NOMO-1 treated with dmso at 0.1 percent for 144 hours (cell line): ENCODE measurements around the gene NACAD.
"Not testable (repeated sequence)": the region's sequence is repeated elsewhere in the genome, so short reads cannot be mapped to it uniquely, and the experiment has no call there.

Experiments used
- DNase-seq: peaks from one replicate; lab custom pipeline; 2025; ENCODE audit not compliant: unreplicated experiment; lab: John Stamatoyannopoulos, UW

NACAD gene

DNA sequence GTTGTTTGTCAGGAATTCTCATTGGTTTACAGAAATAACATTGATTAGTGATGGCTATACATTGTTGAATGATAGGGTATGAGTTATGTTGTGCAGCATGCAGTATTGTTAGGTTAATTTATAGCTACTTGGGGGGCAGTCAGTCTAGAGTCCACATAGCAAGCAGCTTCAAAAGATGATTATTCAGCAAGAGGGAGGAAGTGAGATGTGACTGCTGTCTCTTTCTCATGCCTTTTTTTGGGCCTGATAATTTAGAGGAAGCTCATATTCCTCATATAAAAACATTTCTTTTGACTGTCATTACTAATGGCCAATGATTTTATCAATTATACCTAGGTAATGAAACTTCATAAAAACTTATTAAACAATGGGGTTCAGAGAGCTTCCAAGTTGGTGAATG lies 26.2 kb upstream of the NACAD start:
- no peak for DNase-seq

DNA sequence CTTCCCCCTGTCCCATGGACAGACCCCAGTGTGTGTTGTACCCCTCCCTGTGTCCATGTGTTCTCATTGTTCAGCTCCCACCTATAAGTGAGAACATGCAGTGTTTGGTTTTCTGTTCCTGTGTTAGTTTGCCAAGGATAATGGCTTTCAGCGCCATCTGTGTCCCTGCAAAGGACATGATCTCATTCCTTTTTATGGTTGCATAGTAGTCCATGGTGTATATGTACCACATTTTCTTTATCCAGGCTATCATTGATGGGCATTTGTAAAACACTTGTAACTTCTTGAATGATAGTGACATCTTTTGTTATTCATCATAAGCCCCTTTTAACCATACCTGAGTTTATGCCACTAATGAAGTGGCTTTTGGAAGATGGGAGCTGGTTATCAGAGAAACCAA lies 25.5 kb upstream of the NACAD start:
- not testable (repeated sequence) for DNase-seq

DNA sequence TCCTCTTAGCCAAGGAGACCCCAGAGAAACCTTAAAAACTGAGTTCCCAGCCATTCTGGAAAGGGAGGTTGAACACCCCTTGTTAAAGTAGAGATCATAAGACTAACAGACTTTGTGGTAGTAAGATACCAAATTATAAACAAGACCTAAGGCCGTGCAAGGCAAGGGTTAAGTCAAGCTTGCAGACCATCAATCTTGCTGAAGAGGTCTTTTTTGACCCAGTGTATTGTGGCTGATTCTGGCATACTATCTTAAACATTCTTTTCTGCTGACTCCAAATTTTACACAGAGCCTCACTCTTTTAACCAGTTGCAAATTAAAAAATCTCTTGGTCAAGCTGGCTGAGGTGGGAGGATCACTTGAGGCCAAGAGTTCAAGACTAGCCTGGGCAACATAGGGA lies 23.9 kb upstream of the NACAD start:
- DNase-seq, result no peak

DNA sequence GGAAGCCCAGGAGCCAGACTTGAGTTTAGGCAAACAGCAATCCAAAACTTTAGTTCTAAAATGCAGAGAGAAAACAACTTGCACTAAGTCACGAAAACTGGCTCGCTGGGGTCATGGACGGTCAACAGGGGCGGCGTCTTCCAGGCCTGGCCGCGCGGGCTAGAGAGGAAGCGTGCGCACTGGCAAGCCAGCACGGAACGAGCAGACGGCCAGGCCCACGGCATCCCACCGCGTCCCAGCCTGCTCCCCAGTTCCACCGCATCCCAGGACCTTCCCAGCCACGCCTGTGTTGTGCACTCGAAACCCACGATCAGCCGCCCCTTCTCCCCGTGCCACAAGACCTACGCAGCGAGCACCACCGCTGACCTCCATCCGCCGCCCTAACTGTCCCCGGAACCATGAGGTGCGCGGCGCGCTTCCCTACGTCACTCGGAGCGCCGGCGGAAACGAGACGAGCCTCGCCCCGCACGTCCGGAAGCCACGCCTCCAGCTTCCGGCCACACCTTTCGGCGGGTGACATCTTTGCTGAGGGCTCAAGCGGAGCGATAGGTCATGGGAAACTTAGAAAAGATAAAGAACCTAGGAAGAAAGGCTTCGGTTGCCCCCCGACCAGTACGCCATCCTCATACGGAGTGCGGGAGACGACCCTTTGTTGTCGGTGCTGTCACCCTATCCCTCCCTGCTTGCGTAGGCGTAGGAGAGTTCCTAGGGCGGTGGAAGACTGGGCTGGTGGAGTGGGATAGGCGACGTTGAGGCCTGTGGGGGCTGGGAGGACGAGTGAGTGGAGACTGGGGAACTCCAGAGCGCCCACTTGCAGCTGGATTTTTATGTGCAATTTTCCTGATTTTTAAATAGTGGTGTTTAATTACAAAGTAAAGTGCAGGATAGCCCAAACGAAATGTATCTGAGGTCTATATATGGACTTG lies 22.8 kb upstream of the NACAD start, which contains the start of gene TBRG4:
TBRG4 (minus strand) TSS at position 400 of the 926 bp plus-strand sequence. CDS start 2,460 bp downstream, outside the sequence.
- peak; percentile 93 for DNase-seq

DNA sequence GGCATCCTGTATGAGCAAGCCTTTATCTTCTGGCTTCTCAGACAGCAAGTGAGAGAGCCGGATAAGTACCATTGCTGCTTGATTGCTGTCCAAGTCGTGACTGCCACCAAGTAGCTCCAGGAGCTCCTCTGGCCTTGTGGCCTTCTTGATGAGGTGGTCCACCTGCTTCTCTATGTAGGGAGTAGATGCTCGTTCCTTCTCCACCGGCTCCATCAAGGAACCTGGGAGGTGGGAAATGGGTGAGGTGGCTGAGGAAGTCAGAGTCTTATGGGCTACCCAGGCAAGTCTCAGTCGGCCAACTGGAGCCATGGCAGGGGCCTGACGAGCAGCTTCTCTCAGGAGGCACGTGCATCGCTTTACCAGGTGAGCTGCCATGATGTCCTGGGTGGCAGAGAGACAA lies 20.1 kb upstream of the NACAD start:
- DNase-seq, result no peak

DNA sequence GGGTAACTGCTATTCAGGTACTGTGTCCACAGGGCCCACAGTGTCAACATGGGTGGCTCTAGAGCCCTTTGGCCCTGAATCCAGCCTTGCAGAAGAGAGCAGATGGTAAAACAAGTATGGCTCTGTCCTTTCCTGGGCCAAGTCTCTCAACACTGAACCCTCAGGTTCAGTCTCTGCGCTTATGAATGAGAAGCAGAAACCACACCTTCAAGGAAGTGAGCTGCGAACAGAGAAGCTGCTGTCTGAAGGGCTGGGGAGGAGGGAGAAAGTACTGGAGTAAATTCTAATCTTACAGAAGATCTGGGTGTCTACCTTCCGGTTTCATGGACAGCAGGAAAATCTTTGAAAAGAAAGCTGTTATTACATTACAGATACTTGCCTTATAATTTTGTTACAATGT lies 18.6 kb upstream of the NACAD start:
- DNase-seq, result no peak

DNA sequence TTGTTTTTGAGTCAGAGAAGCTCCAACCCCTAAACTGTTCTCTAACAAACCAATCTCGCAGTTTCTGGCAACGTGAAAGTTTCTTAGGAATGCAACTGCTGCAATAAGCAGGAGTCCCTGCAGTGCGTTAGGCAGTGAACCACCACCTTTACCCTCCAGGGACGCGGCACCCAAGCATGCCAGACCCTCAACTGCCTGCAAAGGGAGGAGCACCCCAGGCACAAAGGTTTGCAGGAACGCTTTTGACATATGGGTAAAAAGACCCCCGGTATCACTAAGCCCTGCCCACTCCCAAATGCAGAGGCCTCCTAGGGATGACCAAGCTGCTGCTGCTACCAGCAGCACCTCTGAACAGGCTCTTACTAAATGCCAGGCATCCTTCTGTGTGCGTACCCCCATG lies 18.1 kb upstream of the NACAD start:
- no peak for DNase-seq

DNA sequence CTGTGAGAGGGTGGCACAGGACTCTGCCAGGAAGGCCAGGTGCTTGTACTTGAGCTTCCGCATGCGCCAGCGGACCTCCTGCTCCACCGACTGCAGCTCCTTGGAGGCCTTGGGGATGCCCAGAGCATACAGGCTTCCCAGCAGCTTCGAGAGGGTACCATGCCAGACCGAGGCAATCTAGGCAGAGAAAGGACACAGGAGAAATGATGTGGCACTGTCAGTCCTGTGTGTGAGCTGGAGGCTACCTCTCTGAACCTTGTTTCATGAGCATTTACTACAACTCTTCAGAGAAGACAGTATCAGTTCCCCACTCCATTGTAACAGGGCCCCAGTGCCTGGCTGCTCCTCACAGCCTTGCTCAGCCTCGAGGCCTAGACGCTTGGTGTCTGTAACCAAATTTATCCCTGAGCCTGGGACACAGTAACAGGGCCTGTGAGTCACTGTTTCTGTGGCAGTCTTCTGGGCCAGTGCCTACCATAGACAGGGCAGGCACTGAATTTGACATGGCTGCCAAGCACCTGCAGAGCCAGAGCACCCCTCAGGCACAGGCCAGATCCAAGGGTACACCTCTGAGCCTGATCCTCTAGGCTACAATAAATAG lies 16.9 kb upstream of the NACAD start:
- no peak for DNase-seq

DNA sequence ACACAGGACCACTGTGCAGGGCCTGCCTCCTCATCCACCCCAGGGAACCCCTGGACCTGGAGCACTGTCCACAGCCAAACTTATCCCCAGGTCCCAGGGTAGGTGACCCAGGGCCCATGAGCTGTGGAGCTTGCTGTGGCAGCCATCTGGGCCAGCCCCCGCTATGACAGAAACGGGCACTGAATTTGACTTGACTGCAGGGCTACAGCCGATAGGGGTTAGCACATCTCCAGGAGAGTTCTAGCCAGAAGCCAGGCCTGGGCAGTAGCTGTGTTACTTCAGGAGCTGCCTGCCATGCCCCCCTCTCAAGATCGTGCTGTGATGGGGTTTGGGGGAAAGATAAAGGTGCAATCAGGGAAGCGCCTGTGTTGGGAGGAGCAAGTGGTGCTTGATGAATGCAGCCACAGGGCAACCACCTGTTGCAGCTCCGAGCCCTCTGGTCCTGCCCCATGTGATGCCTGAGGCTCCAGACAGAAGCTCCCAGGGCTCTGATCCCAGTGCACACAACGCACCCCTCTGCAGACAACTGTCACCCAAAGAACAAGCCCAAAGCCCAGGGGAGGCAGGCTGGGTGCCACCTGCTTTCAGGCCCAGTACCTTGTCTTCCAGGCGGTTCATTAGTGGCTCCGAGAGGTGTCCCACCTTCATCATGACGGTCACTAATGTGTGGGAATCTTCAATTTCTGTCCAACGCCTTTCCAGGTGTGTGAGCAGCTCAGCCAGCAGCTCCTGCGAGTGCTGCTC lies 16.2 kb upstream of the NACAD start:
- no peak for DNase-seq

DNA sequence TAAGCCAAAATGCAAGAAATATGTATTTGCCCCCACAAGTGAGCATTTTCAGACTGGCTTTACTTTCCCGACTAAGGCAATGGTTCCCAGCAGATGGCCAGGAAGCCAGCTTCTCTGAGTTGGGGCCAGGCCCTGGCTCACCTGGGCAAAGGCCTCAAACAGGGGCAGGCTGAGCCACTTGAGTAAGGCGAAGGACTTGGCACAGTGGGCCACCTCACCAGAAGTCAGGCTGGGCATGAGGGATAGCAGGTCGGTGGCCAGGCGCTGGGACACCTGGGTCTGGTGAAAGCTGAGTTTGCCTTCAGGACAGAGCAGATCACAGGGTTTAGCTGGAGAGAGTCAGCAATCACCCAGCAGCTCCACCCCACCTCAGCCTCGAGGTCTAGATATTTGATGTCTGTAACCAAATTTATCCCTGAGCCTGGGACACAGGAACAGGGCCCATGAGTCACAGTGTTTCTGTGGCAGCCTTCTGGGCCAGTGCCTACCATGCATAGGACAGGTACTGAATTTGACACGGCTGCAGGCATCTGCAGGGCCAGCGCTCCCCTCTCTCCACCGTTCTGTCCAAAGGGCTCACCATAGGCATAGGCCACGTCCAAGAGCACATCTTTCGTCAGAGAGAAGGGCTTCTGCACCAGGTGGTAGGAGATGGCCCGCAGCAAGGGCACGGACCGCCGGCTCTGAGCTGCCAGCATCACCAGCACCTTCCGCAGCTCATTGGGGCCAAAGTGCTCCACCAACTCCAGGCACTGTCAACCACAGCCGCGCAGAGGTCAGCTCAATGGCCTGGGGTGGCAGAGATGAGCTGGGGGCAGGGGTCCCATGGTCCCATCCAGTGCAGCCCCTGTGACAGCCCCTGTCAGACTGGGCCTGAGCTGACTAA lies 15.4 kb upstream of the NACAD start:
- no peak for DNase-seq

DNA sequence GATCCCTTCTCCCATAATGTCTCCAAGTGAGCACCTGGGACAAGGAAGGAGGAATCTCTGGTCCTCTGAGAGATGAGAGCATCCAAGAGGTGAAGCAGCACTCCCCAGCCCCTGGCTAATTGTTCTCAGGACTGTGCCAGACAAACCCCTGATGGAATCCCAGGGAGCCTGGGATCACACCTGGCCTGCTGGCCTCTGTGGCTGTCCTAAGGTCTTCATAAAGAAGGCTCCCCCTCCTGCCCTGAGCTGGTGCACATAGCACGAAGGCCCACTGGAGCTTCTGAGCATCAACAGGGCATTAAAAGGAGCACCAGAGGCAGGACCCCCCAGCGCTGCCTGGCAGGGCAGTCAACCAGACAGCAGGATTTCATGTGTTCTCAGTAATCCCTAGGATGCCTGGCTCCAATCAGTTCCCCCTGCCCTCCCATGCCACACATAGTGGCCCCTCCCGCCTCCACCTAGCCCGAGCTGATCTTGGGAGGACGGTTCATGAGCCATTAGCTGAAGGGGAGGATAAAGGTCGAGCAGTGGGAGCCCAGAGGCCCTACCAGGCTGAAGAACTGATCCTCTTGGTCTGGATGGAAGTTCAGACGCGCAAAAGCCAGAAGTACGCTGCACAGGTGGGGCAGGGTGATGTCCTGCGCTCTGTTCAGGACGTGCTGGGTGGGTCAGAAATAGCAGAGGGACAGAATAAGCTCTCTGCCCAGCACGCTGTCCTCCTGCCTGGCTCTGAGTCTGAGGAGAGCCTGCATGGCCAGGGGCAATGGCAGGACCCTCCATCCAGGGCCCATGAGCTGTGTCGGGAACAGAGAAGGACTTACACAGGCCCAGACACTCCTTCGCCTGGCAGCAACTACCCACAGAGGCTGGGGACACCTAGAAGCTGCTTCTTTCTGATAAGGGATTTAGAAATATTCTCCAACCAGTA lies 14.3 kb upstream of the NACAD start:
- DNase-seq, result no peak

DNA sequence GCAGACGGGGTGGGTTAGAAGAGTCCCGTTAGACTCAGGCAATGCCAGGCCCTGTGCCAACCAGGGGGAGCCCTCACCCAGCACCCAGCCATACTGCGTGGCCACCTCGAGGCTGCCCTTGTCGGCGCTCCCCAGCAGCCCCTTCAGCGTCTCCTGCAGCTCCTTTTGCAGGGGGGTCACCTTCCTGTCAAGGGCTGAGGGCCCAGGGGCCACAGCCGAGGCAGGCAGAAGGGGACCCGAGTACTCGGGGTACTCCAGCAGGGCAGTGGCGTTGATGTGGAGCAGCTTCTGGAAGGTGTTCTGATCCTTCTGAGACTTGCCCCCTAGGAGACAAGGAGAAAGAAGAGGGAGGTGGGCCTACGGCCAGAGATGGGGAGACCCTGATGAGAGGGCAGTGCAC lies 13.0 kb upstream of the NACAD start:
- no peak for DNase-seq

DNA sequence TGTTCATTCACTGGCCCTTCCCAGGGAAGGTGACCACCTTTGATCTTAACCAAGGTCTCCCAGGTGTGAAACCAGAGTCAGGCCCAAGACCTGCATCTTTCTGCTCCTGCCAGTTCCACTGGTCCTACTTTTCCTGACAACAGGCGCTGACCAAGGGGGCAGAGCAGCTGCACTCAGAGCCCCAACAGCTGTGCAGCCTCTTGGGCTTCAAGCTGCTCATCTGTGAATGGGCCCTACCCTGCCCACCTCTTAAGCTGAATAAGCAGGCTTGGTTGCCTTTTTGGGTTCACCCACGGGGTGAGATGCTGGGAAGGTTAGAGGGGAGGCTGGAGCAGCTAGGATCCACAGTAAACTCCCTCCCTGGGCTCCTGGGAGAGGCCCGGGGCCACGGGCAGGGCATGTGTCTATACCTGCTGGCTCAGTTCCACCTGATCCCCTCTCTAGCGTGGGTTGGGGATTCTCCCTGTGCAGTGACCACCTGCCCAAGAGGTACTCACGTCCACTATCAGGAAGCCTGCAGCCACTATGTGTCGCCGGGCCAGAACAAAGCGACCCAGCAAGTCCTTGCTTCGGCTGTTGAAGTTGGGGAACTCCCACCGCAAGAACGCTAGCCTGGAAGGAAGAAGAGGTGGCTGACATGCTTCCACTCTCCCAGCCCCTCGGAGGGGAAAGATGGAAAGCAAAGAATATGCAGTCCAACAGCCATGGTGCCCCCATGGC lies 12.2 kb upstream of the NACAD start:
- DNase-seq, result no peak

DNA sequence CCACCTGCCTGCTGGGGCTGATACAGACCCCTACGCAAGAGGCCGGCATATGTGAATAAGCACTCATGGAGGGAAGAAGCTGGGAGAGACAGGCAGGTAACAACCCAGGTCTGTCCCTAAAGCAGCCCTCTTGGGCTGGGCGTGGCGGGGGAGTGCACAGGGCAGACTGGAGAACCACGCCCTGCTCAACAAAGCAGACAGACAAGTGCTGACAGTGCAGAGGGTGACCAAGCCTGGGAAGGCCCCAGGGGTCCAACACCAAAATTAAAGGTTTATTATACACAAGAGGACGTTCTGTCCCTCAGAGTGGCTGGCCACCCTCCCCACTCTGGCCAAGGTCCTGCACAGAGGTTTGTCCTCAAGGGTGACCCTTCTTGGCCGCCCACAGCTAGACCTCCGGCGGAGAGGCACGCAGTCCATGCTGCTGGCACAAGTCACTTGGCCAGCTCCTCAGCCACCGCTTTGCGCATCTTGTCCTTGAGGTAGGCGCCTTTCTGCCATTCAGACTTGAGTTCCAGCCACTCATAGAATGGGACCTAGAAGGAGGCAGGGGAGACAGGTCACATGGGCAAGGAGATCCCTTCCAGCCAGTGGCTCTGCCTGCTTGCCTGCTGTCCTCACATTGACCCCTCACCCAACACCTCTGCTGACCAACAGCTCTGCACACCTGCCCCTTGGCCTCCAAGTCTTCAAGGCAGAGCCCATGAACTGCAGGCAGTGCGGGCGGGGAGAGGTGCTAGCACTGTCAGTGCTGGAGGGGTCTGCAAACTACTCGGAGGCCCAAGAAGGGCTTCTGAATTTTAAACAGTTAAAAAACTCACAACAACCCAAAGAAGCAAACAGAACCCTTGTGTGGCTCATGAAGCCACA lies 11.4 kb upstream of the NACAD start:
- no peak for DNase-seq

DNA sequence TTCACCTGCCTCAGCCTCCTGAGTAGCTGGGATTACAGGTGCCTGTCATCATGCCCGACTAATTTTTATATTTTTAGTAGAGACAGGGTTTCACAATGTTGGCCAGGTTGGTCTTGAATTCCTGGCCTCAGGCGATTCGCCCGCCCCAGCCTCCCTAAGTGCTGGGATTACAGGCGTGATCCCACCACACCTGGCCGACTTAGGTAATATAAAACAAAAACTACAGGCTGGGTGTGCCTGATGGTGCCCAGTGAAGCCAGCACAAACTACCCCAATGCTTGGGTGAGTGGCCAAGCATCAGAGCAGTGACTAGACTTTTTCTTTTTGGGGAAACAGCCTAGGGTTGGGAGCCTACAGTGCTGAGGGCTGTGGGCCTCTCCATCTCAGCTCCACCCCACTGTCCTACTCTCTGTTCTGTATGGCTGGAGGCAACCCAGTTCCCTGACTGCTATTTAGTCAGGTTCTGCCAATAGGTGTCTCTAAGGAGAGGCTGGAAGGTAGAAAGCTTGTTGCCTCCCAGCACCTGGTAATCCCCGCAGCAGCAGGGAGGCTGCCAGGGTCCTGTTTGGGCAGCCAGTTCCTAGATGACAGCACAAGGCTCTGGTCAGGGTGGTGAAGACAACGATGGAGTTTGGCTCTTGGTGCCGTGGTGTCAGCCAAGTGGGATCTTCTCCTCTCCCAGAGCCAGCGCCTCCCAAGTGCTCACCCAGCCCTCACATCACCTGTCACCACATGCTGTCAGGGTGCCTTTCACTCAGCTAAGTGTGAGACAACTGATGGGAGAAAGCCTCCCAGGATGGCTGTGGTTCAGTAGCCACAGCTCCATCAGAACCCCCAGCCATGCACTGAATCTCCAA lies 10.4 kb upstream of the NACAD start:
- DNase-seq, result no peak

DNA sequence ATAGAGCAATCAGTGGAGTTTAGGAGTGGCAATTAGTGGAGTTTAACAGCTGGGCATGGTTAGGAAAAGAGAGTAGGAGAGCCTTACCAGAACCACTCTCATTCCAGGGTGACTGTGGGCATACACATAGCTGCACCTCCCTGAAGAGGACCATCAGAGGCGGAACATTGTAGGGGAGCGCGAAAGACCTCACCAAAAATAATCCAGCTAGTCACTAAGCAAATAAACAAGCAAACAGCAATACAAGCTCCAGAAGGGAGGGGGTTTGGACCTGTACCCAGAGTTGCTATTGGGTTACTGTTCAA lies 4.1 kb upstream of the NACAD start:
- no peak for DNase-seq
